Adrenal gland (tissue), 5 donors: Measurements from ENCODE around the gene EHD1.
A peak's percentile ranks its signal among the peaks of the same experiment; 100 is the strongest.

Experiments used
- POLR2A ChIP-seq, 2 donors: fragments of 450-650 bp; IDR thresholded peaks; one replicate each; pipeline ENCODE4 v1.6.1; 2017; ENCODE audit warnings: antibody characterized with exemption in 2 of 2, mild to moderate bottlenecking in 2 of 2, moderate library complexity in 1 of 2
- TF ChIP-seq, protein P1 (sequence below), 6 experiments: fragments of 450-650 bp in 4 of 6; fragments of 200-600 bp in 2 of 6; sonication (generic) in 1 of 6; IDR thresholded peaks; 1 replicate in 5 of 6; 2 replicates in 1 of 6; pipeline versions ENCODE4 v1.5.1 to v1.8.0; 2016 to 2021; ENCODE audit warnings: antibody characterized with exemption in 6 of 6, mild to moderate bottlenecking in 2 of 6, moderate library complexity in 1 of 6
- donor health status: DM: no; HTN: no; CAD: no.

GRCh38 chr11:64854534-64855502, 23.6 kb downstream of the EHD1 start:
- TF ChIP-seq, protein P1, sequence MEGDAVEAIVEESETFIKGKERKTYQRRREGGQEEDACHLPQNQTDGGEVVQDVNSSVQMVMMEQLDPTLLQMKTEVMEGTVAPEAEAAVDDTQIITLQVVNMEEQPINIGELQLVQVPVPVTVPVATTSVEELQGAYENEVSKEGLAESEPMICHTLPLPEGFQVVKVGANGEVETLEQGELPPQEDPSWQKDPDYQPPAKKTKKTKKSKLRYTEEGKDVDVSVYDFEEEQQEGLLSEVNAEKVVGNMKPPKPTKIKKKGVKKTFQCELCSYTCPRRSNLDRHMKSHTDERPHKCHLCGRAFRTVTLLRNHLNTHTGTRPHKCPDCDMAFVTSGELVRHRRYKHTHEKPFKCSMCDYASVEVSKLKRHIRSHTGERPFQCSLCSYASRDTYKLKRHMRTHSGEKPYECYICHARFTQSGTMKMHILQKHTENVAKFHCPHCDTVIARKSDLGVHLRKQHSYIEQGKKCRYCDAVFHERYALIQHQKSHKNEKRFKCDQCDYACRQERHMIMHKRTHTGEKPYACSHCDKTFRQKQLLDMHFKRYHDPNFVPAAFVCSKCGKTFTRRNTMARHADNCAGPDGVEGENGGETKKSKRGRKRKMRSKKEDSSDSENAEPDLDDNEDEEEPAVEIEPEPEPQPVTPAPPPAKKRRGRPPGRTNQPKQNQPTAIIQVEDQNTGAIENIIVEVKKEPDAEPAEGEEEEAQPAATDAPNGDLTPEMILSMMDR (IDR thresholded peaks at IDR 0.05) = no peak
- TF ChIP-seq POLR2A (IDR thresholded peaks at IDR 0.05) = peak in 1 of 2 donors; percentile 24
